HepG2 (cell line): Measurements from ENCODE around the gene DOCK4. TPM values are rescaled to one million over a fixed set of nuclear protein-coding genes. Genes with fewer than 3 reads are reported as not detected.
A peak's percentile ranks its signal among the peaks of the same experiment; 100 is the strongest.

ENCODE experiments used
- ATAC-seq: fragments of 200-7000 bp; cut with Tn5 transposase; 3 replicates; pipeline ENCODE4 v1.9.1; 2020; ENCODE audit warnings: mild to moderate bottlenecking, moderate library complexity
- BruUV-seq: library from RNA; stranded (reverse); fragments of 400-500 nt; replicated peaks from 2 replicates; lab custom pipeline; 2021; lab: Mats Ljungman, UMichigan
- CTCF ChIA-PET: fragments of 300-600 bp; formaldehyde crosslinking; extraction: SDS; loops from one replicate; lab custom pipeline; 2021; ENCODE audit warnings: low total read pairs, inconsistent platforms, low intra/inter-chr PET ratio; lab: Yijun Ruan, JAX
- POLR2A ChIA-PET: fragments of 350-600 bp; sonication (Branson Sonifier 250); formaldehyde crosslinking; loops from one replicate; lab custom pipeline; 2020; ENCODE audit warnings: antibody characterized with exemption, inconsistent platforms; lab: Yijun Ruan, JAX
- DNase-seq: peaks from one replicate; pipeline ENCODE4 v3.0.0-alpha.2; 2015; ENCODE audit warnings: low spot score
- FAIRE-seq: peaks from 3 replicates; lab custom pipeline; 2011; peaks lifted over from hg19 to GRCh38; lab: Jason Lieb, UNC
- H2AFZ ChIP-seq: one replicate; pipeline ENCODE4 v1.6.1; 2011; ENCODE audit warnings: low read length, inconsistent platforms
- H3K27ac ChIP-seq: fragments of 300-600 bp; 3 replicates; pipeline ENCODE4 v1.8.0; 2011; ENCODE audit warnings: mixed run types, mild to moderate bottlenecking, mixed read lengths, low read length, inconsistent platforms; ENCODE audit not compliant: insufficient read depth; ENCODE audit errors: extremely low read length
- H3K27me3 ChIP-seq, 2 experiments: fragments of 200-600 bp in 1 of 2; 2 replicates in 1 of 2; 3 replicates in 1 of 2; pipeline versions ENCODE4 v1.6.0 to v1.8.0; 2011; ENCODE audit warnings: low read length in 2 of 2, mild to moderate bottlenecking in 2 of 2, moderate library complexity in 2 of 2, inconsistent platforms in 1 of 2; ENCODE audit not compliant: insufficient read depth in 2 of 2, control insufficient read depth in 1 of 2
- H3K36me3 ChIP-seq, 2 experiments: fragments of 200-600 bp in 1 of 2; replicated peaks in 1 of 2; 2 replicates in 1 of 2; 3 replicates in 1 of 2; pipeline versions ENCODE4 v1.5.1 to v1.8.0; 2011; ENCODE audit warnings: low read length in 2 of 2, inconsistent platforms in 1 of 2; ENCODE audit not compliant: insufficient read depth in 2 of 2, control insufficient read depth in 1 of 2
- H3K4me1 ChIP-seq: 2 replicates; pipeline ENCODE4 v1.5.1; 2012; ENCODE audit warnings: low read length, inconsistent platforms; ENCODE audit not compliant: insufficient read depth
- H3K4me2 ChIP-seq: 2 replicates; pipeline ENCODE4 v1.6.0; 2011; ENCODE audit warnings: low read depth, low read length, inconsistent platforms
- H3K4me3 ChIP-seq, 3 experiments: fragments of 200-600 bp in 1 of 3; sonication (generic), shearing (Covaris generic) in 1 of 3; replicated peaks in 1 of 3; 2 replicates each; pipeline ENCODE4 v1.5.1; 2011 to 2016; ENCODE audit warnings: low read length in 3 of 3, inconsistent platforms in 2 of 3, low read depth in 2 of 3, mild to moderate bottlenecking in 2 of 3, control low read depth in 1 of 3, mixed read lengths in 1 of 3; ENCODE audit not compliant: insufficient read depth in 1 of 3
- H3K79me2 ChIP-seq: one replicate; pipeline ENCODE4 v1.6.1; 2011; ENCODE audit warnings: low read length, inconsistent platforms; ENCODE audit not compliant: insufficient read depth
- H3K9ac ChIP-seq: 2 replicates; pipeline ENCODE4 v1.6.0; 2011; ENCODE audit warnings: mild to moderate bottlenecking, low read depth, low read length, inconsistent platforms; ENCODE audit not compliant: insufficient read depth
- H3K9me3 ChIP-seq: 2 replicates; pipeline ENCODE4 v1.5.1; 2012; ENCODE audit warnings: mild to moderate bottlenecking, low read length
- H4K20me1 ChIP-seq: 2 replicates; pipeline ENCODE4 v1.6.0; 2011; ENCODE audit warnings: inconsistent platforms, mild to moderate bottlenecking, low read length, moderate library complexity; ENCODE audit not compliant: insufficient read depth
- HNRNPK ChIP-seq: fragments of 200-400 bp; formaldehyde crosslinking; IDR thresholded peaks from 2 replicates; pipeline ENCODE4 v1.6.1; 2018; ENCODE audit warnings: low read length, low read depth, moderate library complexity, mild to moderate bottlenecking; ENCODE audit not compliant: poor library complexity, severe bottlenecking
- KAT2B ChIP-seq: fragments of 150-350 bp; IDR thresholded peaks from 2 replicates; pipeline ENCODE4 v1.6.1; 2014; ENCODE audit warnings: low read depth, low read length, borderline replicate concordance
- RAD21 ChIP-seq: fragments of 450-650 bp; formaldehyde crosslinking; IDR thresholded peaks from 2 replicates; pipeline ENCODE4 v1.5.0; 2020; ENCODE audit warnings: mild to moderate bottlenecking
- SATB2 ChIP-seq: sonication (generic); formaldehyde crosslinking; IDR thresholded peaks from 2 replicates; pipeline ENCODE4 v1.5.0; 2020; ENCODE audit warnings: missing genetic modification reagents
- ZNF567 ChIP-seq: sonication (generic); formaldehyde crosslinking; IDR thresholded peaks from 2 replicates; pipeline ENCODE4 v1.8.1; 2023; ENCODE audit warnings: mild to moderate bottlenecking, missing genetic modification reagents, borderline replicate concordance
- WGBS: methylation state at CpG from one replicate; pipeline ENCODE4 v1.1.6; 2017; ENCODE audit warnings: low lambda C conversion rate; 5-methylcytosine and 5-hydroxymethylcytosine counted together
- in situ Hi-C: cut with HindIII; loops from 2 replicates; pipeline ENCODE4 v1.10.0; 2017; ENCODE audit warnings: low pct_unique_long_range_greater_than_20kb; ENCODE audit not compliant: extremely low pct_ligation_motif_present
- intact Hi-C: fragments of 100-400 bp; cut with micrococcal nuclease; formaldehyde crosslinking; loops from one replicate; pipeline ENCODE4 v1.10.0; 2022; ENCODE audit not compliant: unreplicated experiment
- polyA plus RNA-seq, 8 experiments: library from polyadenylated mRNA; depleted of rRNA in 3 of 8; stranded (reverse) in 7 of 8; unstranded in 1 of 8; fragments of >200 nt; fragmentation: Illumina TruSeq in 4 of 8; extraction: Trizol in 4 of 8; gene quantifications; 2 replicates each; pipeline versions ENCODE4 v1.2.1 to v1.2.3, GENCODE V29; 2011 to 2016; ENCODE audit warnings: low read depth in 4 of 8, missing spikeins in 1 of 8, mixed read lengths in 1 of 8; ENCODE audit not compliant: insufficient read depth in 1 of 8
- total RNA-seq, 5 experiments: library from RNA; depleted of rRNA; stranded (reverse); fragments of >200 nt; fragmentation: Illumina TruSeq; extraction: Trizol; gene quantifications; 2 replicates each; pipeline ENCODE4 v1.2.3, GENCODE V29; 2016; ENCODE audit warnings: low read depth in 1 of 5

Gene DOCK4
- total and polyA plus RNA-seq, 2 of the 13 experiments (the other 11 are each of a cell fraction or from before 2014, with no cell fraction given), result 13.5 to 17.4 TPM

- no peak for TF ChIP-seq KAT2B
- TF ChIP-seq ZNF567 (CRISPR knock-in tag), result no peak
- no peak for TF ChIP-seq SATB2 (CRISPR knock-in tag)
Observed at GRCh38 chr7:112193915-112194502, 12.2 kb downstream of the DOCK4 start (continued).

GRCh38 chr7:112192236-112193154 is 13.7 kb downstream of the DOCK4 start:
- peak; percentile 88 for TF ChIP-seq HNRNPK
- no peak for TF ChIP-seq RAD21 (CRISPR knock-in tag)
- no peak overlapping the region for H3K27ac ChIP-seq
- ChIA-PET POLR2A (interaction anchor here (1.1 to 1.7 kb wide), 3 partner anchors 10 to 30 kb away, joined by 3 to 27 read pairs (median 10); partner anchors contain the start of genes DOCK4 and ZNF277), CTCF (no interaction called here)
- BruUV-seq, result no TSS peak
- DNase-seq, result no peak
- H3K79me2 ChIP-seq, result peaks cover 75% of the 10 kb centered on the region
- WGBS, result 93% methylated on average over 4 of the region's 4 CpGs
- no peaks in the 10 kb centered on the region for H4K20me1 ChIP-seq
- intact Hi-C loops (no loop called here), in situ Hi-C loops (no loop called here)
- no peak overlapping the region for H3K4me2 ChIP-seq
- no peaks in the 10 kb centered on the region for H3K27me3 ChIP-seq
- FAIRE-seq, result no peak
- H3K9ac ChIP-seq, result no peak overlapping the region
- no peak for ATAC-seq
- H2AFZ ChIP-seq, result no peak overlapping the region
- peaks cover 53% of the 10 kb centered on the region for H3K4me1 ChIP-seq
- H3K36me3 ChIP-seq, result no peaks in the 10 kb centered on the region
- H3K9me3 ChIP-seq, result no peaks in the 10 kb centered on the region
- no peak overlapping the region for H3K4me3 ChIP-seq
